ENCODE measurements around the gene USP47.

DNA sequence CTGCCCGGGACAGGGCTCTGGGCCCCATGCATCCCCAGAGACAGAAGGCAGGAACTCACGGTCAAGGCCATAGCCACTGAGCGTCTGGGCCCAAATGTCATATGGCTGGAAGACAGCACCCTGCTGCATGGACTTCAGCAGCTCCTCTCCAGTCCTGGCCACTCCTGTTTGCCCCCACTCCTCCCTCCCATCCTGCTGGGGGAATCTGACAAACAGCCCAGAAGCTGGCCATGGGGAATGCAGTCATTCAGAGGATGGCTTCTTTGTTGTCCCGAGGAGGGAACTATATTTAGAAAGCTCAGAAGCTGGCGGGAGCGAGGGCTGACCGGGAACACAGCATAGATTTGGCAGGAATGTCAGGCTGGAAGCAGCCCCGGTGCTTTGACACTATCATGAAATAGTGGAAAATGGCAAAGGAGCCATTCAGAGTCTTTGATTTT, 131.6 kb downstream of the USP47 start:
- TF ChIP-seq POLR2AphosphoS5 (IDR thresholded peaks at IDR 0.05; ENCODE audit: low read depth) (no peak), EZH2 (IDR thresholded peaks at IDR 0.05; ENCODE audit: low read depth, unreplicated experiment) (no peak), EZH2phosphoT487 (IDR thresholded peaks at IDR 0.05; ENCODE audit: unreplicated experiment) (no peak), CREB1 (CRISPR knock-in tag; IDR thresholded peaks at IDR 0.05; ENCODE audit: low read depth) (no peak), ZNF331 (CRISPR knock-in tag; IDR thresholded peaks at IDR 0.05; ENCODE audit: low read depth) (no peak), JUNB (IDR thresholded peaks at IDR 0.05; ENCODE audit: unreplicated experiment) (no peak), NANOG (IDR thresholded peaks at IDR 0.05; ENCODE audit: borderline replicate concordance) (no peak), STAT1 (IDR thresholded peaks at IDR 0.05; ENCODE audit: unreplicated experiment) (no peak)
- TF ChIP-seq, protein P1, sequence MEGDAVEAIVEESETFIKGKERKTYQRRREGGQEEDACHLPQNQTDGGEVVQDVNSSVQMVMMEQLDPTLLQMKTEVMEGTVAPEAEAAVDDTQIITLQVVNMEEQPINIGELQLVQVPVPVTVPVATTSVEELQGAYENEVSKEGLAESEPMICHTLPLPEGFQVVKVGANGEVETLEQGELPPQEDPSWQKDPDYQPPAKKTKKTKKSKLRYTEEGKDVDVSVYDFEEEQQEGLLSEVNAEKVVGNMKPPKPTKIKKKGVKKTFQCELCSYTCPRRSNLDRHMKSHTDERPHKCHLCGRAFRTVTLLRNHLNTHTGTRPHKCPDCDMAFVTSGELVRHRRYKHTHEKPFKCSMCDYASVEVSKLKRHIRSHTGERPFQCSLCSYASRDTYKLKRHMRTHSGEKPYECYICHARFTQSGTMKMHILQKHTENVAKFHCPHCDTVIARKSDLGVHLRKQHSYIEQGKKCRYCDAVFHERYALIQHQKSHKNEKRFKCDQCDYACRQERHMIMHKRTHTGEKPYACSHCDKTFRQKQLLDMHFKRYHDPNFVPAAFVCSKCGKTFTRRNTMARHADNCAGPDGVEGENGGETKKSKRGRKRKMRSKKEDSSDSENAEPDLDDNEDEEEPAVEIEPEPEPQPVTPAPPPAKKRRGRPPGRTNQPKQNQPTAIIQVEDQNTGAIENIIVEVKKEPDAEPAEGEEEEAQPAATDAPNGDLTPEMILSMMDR (conservative IDR thresholded peaks at IDR 0.05; ENCODE audit: low read depth in 2 of 2), result no peak
- TF ChIP-seq, protein P2, sequence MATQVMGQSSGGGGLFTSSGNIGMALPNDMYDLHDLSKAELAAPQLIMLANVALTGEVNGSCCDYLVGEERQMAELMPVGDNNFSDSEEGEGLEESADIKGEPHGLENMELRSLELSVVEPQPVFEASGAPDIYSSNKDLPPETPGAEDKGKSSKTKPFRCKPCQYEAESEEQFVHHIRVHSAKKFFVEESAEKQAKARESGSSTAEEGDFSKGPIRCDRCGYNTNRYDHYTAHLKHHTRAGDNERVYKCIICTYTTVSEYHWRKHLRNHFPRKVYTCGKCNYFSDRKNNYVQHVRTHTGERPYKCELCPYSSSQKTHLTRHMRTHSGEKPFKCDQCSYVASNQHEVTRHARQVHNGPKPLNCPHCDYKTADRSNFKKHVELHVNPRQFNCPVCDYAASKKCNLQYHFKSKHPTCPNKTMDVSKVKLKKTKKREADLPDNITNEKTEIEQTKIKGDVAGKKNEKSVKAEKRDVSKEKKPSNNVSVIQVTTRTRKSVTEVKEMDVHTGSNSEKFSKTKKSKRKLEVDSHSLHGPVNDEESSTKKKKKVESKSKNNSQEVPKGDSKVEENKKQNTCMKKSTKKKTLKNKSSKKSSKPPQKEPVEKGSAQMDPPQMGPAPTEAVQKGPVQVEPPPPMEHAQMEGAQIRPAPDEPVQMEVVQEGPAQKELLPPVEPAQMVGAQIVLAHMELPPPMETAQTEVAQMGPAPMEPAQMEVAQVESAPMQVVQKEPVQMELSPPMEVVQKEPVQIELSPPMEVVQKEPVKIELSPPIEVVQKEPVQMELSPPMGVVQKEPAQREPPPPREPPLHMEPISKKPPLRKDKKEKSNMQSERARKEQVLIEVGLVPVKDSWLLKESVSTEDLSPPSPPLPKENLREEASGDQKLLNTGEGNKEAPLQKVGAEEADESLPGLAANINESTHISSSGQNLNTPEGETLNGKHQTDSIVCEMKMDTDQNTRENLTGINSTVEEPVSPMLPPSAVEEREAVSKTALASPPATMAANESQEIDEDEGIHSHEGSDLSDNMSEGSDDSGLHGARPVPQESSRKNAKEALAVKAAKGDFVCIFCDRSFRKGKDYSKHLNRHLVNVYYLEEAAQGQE (IDR thresholded peaks at IDR 0.05; ENCODE audit: unreplicated experiment), result no peak
- TF ChIP-seq, protein P3, sequence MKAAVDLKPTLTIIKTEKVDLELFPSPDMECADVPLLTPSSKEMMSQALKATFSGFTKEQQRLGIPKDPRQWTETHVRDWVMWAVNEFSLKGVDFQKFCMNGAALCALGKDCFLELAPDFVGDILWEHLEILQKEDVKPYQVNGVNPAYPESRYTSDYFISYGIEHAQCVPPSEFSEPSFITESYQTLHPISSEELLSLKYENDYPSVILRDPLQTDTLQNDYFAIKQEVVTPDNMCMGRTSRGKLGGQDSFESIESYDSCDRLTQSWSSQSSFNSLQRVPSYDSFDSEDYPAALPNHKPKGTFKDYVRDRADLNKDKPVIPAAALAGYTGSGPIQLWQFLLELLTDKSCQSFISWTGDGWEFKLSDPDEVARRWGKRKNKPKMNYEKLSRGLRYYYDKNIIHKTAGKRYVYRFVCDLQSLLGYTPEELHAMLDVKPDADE (IDR thresholded peaks at IDR 0.05), result no peak
